ENCODE measurements around the gene NME3.
A peak's percentile ranks its signal among the peaks of the same experiment; 100 is the strongest.
"Not testable (repeated sequence)": the region's sequence is repeated elsewhere in the genome, so short reads cannot be mapped to it uniquely, and the experiment has no call there.

The NME3 gene

GRCh38 chr16:1747934-1748333 lies 23.4 kb downstream of the NME3 start:
- no peak for DNase-seq (ENCODE audit: low read depth)

GRCh38 chr16:1746693-1747195 lies 24.6 kb downstream of the NME3 start:
- peak; percentile 24 for DNase-seq (ENCODE audit: low read depth)

GRCh38 chr16:1745900-1746692 lies 25.2 kb downstream of the NME3 start:
- DNase-seq (ENCODE audit: low read depth): peak; percentile 56

- peak; percentile 38 for DNase-seq (ENCODE audit: low read depth)
These were observed 26.0 kb downstream of the NME3 start for GRCh38 chr16:1745181-1745899.

GRCh38 chr16:1744338-1744840 lies 27.0 kb downstream of the NME3 start:
- no peak for DNase-seq (ENCODE audit: low read depth)

- no peak for DNase-seq (ENCODE audit: low read depth)
These were observed 27.7 kb downstream of the NME3 start for GRCh38 chr16:1743376-1744337.

GRCh38 chr16:1741553-1742165 lies 29.7 kb downstream of the NME3 start:
- DNase-seq (ENCODE audit: low read depth): no peak

- no peak for DNase-seq (ENCODE audit: low read depth)
These were observed 30.4 kb downstream of the NME3 start for GRCh38 chr16:1740781-1741490.

- DNase-seq (ENCODE audit: low read depth): no peak
These were observed 31.1 kb downstream of the NME3 start for GRCh38 chr16:1740234-1740633.

GRCh38 chr16:1734816-1735215 lies 36.5 kb downstream of the NME3 start:
- DNase-seq (ENCODE audit: low read depth): no peak

- DNase-seq (ENCODE audit: low read depth): no peak
These were observed 37.2 kb downstream of the NME3 start for GRCh38 chr16:1734123-1734522.

GRCh38 chr16:1732551-1732987 lies 38.8 kb downstream of the NME3 start:
- DNase-seq (ENCODE audit: low read depth): not testable (repeated sequence)

GRCh38 chr16:1732071-1732470 lies 39.3 kb downstream of the NME3 start:
- no peak for DNase-seq (ENCODE audit: low read depth)

GRCh38 chr16:1731603-1732002 lies 39.7 kb downstream of the NME3 start:
- no peak for DNase-seq (ENCODE audit: low read depth)

- DNase-seq (ENCODE audit: low read depth): no peak
These were observed 40.3 kb downstream of the NME3 start for GRCh38 chr16:1731073-1731472.

- DNase-seq (ENCODE audit: low read depth): no peak
These were observed 41.9 kb downstream of the NME3 start for GRCh38 chr16:1729445-1729844.

GRCh38 chr16:1729026-1729425 lies 42.3 kb downstream of the NME3 start:
- no peak for DNase-seq (ENCODE audit: low read depth)

- DNase-seq (ENCODE audit: low read depth): no peak
These were observed 43.4 kb downstream of the NME3 start for GRCh38 chr16:1727651-1728624.

GRCh38 chr16:1726661-1727502 lies 44.5 kb downstream of the NME3 start:
- DNase-seq (ENCODE audit: low read depth): no peak

All from fibroblast of gingiva (primary cell).